GM21737 (cell line): ENCODE data around the gene ARHGAP6.

ENCODE experiments used
- ATAC-seq: cut with Tn5 transposase; IDR thresholded peaks from one replicate; pipeline ENCODE4 v1.9.1; 2021; ENCODE audit warnings: mild to moderate bottlenecking, moderate library complexity; ENCODE audit not compliant: unreplicated experiment

The ARHGAP6 gene, protein sequence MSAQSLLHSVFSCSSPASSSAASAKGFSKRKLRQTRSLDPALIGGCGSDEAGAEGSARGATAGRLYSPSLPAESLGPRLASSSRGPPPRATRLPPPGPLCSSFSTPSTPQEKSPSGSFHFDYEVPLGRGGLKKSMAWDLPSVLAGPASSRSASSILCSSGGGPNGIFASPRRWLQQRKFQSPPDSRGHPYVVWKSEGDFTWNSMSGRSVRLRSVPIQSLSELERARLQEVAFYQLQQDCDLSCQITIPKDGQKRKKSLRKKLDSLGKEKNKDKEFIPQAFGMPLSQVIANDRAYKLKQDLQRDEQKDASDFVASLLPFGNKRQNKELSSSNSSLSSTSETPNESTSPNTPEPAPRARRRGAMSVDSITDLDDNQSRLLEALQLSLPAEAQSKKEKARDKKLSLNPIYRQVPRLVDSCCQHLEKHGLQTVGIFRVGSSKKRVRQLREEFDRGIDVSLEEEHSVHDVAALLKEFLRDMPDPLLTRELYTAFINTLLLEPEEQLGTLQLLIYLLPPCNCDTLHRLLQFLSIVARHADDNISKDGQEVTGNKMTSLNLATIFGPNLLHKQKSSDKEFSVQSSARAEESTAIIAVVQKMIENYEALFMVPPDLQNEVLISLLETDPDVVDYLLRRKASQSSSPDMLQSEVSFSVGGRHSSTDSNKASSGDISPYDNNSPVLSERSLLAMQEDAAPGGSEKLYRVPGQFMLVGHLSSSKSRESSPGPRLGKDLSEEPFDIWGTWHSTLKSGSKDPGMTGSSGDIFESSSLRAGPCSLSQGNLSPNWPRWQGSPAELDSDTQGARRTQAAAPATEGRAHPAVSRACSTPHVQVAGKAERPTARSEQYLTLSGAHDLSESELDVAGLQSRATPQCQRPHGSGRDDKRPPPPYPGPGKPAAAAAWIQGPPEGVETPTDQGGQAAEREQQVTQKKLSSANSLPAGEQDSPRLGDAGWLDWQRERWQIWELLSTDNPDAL (N-terminal part only)

DNA sequence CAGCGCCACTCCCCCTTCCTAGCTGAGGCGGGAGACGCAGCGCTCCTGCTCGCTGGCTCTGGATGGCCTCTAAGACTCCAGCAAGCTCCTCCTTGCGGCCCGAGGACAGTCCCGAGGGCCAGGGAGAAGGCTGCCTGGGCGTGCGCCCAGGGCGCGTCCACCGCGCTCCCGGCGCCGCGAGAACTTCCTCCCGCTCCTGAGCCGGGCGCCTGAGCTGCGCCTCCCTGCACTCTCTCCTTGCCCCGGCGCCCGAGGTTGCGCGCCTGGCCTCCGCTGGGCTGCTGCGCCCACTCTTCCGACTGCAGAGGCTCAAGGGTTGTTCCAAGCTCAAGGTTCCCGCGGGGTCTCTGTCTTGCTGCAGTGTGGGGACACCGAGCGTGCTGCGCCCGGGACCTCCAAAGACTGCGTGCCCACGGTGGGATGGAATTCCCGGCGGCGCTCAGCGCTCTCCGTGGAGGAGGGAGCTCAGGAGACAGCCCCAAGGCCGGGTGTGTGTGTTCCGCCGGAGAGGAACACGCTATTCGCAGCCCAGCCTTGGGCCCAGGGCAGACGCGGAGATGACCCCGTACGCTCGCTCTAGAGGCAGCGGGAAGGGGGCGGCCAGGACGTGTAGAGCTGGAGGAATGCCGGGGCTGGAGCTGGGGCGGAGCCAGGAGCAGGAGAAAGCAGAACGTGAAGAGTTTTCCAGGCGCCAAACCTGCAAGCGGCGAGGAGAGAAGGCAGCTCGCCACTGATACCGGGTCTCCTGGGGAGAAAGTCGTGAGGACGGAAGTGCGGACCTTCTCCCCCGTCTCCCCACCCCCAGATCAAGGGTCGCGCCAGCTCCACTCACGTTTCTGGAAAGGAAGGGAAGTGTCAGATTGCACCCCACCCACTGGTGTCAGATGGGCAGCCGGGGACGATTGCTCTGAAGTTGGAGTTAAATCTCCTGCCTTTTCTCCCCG lies at the start of gene ARHGAP6:
ARHGAP6 (minus strand) TSS at position 753 of the 944 bp plus-strand sequence. CDS start 1,092 bp downstream, outside the sequence.
- no peak for ATAC-seq

DNA sequence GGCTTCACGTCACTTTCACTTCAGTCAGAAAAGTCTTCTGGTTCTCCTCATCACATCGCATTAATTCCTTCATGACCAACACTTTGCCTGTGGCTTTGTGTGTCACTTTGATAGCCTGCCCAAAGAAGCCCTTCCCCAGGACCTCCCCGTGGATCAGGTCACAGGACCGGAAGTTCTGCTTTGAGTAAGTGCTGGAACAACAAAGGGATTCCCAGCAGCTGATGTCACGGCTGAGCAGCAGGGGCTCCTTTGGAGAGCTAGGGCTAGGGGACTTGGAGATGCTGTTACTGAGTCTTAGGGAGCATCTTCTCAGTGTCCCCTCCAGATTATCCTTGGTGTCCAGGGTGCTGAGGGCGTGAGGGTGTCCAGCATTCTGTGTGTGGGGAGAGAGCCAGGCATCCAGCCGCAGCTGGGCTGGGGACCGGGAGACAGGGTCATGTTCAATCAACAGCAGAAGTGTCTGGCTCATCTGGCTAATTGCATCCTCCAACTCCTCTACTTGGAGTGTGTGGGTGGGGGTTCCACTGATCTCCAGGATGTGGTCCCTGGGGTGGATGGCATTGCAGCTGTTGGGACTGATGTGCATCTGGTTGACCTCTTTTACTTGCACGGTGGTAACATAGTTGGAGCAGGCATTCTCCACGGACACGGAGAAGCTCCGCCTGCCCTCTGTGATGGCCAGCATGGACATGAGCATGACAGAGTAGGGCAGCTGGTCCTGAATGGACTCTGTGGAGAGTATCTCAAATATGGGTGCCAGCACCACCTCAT lies 39.2 kb upstream of the ARHGAP6 start:
- ATAC-seq: no peak

DNA sequence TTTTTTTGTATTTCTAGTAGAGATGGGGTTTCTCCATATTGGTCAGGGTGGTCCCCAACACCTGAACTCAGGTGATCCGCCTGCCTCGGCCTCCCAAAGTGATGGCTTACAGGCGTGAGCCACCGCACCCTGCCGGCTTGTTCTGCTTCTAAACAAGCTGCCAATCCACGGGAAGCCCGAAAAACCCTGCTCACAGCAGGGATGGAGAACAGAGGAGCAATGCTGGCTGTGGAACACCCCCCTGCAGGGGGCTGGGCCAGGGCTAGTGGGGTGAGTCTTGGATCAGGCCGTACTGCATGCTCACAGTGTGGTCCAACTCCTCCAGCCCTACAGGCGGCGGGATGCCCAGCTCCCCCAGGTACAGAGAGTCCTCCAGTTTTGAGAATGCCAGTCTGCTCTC lies 38.1 kb upstream of the ARHGAP6 start:
- ATAC-seq: no peak

DNA sequence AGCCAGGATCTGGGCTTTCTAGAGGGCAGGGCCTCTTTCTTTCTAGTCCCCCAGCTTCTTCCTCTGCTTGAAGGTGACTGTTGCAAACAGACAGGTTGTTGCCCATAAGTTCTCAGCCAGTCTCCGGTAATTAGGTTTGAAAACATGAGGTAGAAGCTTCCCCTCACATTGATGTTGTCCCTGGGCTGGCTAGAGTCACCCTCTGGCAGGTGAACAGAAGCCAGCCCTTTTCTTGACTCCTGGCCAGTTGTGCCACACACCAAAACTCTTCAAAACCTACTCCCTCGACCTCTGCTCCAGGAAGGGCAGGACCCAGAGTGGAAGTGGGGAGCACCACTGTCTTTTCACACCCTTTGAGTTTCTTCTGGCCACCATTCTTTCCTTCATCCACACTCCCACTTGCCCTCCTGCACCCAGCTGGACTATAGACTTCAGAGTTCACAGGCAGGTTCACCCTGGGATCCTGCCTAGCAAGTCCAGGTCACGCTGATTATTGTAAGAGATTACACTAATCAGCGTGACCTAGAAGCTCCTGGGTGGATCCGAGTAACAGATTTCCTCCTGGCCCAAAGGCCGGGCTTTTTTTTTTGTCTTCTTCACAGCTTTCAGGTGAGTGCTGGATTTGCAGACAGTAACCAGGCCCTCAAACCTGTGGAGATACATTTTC lies 37.4 kb upstream of the ARHGAP6 start:
- ATAC-seq: no peak

DNA sequence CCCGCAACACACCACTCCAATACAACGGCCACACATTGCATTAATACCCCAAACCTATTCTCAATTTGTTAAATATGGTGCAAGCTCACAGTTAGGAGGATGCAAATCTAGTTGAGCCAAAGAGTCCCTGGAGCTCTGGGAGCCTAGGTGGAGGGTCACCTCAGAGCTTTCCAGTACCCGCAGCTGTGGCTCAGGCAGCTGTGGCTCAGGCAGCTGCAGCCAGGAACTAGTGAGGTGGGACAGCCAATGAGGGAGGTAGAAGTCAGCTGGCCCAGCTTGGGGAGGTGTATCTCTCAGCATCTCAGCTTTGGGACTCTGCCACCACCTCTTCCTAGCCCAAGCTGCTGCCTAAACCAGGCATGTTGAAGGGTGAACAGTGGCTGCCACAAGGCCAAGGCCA lies 36.7 kb upstream of the ARHGAP6 start:
- no peak for ATAC-seq

DNA sequence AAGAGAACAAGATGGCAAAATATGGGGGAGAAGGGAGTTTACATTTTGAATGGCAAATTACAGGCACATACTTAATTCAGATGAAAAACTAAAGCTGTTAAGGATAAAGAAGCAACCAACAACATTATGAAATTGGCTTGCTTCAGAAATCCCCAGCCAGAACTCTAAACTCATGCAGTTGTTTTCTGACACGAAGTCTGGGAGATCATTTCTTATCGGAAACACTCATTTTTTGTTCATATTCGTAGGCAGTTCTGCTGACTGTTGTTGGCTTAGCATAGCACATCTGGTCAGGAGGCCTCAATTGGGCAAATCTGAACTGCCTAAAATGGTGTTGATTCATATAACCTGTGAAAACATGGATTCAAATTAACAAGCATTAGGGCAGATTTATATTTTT lies 33.0 kb upstream of the ARHGAP6 start:
- no peak for ATAC-seq

DNA sequence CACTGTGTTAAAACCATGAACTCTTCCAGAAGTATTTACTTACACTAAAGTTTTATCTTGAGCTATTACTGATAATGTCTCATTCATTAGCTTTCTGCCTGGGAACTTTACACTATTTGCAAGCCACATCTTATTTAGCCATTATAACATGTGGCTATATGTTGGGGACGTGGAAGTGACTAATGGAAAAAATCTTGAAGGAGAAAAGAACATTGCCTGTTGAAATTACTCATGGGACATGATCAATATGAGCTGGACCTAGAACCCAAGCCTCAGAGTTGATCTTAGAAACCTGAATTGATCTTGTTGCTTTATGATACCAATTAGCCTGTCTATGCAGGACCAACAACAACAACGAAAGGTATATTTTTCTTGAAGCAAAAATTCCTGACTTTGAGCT lies 22.5 kb upstream of the ARHGAP6 start:
- ATAC-seq: no peak

DNA sequence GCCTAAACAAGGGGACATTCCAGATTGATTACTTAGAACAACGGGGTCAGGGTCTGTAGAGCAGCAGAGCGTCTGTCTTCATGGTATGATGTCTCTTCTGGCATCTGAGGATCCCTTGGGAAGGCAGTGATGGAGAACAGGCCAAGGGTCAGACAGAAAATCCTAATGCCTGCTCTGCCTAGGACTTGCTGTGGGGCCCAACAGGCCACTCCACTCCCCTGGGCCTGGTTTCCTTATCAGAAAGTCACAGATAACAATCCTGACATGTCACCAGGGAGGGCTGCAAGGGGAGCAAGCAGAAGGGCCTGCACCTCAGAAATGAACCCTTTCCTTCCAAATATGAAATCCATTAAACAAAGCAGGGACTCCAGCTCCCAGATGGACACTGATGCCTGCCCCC lies 21.4 kb upstream of the ARHGAP6 start:
- no peak for ATAC-seq

DNA sequence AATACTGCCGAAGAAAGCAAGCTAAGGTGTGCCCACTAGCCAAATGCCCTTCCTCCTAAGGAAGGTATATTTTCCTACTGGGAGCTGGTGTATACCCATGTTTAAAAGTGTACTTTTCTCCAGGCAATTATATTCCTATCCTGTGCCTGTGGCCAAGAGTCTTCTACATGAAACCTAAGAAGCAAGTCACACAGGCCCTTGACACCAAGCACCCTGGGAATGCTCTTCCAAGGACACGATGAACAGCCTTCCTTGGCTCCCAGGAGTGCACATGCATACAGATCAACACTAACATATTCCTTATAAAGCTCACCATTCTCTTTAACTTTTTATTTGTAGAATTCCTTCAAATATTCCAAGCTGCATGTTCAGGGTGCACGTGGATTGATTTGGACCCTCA lies 17.3 kb upstream of the ARHGAP6 start:
- ATAC-seq: no peak

DNA sequence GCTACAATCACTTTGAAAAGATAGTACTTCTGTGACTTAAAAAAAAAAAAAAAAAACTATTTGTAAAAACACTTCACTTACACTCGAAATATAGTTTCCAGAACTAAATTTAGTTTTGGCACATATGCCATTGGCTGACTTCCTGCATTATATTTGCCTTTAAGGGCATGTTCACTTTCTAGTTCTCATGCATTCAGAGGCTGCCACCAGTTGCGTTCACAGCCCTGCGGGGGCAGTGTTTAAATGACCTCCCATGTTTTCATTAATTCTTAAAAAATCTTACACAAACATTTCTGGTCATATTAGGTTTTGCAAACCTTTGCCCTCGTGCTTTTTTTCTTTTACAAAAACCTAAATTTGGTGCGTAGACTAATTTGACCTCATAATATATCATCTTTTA lies 12.4 kb upstream of the ARHGAP6 start:
- no peak for ATAC-seq

DNA sequence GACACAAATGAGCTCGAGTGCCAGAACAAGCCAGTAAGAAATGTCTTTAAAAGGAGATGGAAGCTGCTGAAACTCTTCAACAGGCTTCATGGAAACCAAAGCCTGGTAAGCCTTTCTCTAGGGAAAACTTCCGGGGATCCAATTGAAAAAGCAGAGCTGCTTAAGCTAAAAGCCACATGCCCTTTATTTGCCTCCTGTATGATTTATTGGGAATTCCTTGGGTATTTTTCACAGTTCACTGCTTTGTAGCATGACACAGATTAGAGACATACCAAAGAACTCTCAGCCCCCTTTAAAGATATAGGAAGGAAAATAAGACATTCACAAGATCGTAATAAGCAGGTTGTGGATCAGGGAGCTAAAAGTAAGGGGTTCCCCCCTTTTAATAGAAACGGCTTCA lies 6.5 kb upstream of the ARHGAP6 start:
- ATAC-seq: no peak

DNA sequence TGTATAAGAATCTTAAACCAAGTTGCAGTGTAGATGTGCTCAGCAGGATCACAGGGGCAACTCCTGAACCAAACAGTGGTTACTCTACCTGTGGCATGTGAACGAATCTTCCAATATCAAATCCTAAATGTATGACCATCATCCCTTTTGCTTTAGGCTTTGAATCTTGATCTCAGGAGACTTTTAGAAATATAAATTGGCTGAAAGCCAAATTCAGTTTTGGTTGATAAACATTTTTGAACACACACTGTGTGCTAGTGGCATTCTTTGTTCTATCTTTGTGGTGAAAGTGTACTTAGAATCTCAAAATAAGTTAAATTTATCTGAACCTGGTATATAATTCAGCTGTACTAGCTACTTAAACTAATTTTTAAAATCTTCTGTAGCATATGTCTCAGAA lies 4.6 kb upstream of the ARHGAP6 start:
- no peak for ATAC-seq

DNA sequence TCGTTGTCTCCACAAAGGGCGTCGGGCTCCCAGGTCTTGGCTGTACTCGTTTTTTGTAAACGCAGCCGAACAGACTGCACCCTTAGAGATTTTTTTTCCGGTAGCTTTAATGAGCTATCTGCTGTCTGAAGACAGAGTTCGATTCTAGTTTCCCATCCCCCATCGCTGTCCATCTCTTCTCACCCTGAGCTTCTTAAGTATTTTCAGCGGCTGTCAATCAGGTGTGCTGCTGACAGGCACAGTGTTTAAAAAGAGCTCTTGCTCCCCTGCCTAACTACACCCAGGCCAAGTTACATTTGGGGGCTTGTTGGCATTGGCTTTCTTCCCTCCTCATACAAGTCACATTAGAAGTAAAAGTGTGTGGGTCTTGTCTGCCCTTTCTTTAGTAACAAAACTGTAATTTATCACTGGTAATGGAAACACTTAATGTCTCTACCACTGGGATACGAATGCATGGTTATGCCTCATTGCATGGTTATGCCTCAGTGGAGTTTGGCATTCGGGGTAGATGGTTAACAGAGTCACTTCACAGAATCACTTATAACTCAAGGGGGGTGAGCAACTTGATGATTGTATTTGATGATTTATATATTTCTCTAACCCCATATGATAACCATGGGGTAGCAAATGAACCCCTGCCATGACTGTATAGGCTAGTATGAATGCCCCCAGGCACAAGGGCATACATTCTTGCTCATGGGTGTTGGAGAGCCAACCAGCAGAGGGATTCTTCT lies 1.4 kb upstream of the ARHGAP6 start:
- ATAC-seq: no peak

DNA sequence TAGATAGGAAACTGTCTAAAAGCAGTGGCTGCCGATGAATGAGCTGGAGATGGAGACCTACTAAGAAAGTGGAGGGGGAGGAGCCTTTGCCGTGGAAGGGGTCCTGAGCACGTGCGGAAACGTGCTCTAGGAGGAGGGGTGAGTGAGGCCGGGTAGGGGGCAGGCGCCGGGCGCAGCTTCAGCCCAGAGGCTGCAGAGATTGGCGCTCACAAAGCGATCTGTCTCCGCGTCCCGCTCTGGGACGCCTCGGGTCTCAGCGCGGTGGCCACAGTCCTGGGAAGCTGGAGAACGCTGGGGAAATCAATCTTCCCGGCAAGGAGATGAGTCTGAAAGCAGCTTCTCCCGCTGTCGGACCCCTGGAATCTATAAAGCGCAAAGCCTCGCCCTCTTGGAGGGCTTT lies 444 bp upstream of the ARHGAP6 start:
- no peak for ATAC-seq

DNA sequence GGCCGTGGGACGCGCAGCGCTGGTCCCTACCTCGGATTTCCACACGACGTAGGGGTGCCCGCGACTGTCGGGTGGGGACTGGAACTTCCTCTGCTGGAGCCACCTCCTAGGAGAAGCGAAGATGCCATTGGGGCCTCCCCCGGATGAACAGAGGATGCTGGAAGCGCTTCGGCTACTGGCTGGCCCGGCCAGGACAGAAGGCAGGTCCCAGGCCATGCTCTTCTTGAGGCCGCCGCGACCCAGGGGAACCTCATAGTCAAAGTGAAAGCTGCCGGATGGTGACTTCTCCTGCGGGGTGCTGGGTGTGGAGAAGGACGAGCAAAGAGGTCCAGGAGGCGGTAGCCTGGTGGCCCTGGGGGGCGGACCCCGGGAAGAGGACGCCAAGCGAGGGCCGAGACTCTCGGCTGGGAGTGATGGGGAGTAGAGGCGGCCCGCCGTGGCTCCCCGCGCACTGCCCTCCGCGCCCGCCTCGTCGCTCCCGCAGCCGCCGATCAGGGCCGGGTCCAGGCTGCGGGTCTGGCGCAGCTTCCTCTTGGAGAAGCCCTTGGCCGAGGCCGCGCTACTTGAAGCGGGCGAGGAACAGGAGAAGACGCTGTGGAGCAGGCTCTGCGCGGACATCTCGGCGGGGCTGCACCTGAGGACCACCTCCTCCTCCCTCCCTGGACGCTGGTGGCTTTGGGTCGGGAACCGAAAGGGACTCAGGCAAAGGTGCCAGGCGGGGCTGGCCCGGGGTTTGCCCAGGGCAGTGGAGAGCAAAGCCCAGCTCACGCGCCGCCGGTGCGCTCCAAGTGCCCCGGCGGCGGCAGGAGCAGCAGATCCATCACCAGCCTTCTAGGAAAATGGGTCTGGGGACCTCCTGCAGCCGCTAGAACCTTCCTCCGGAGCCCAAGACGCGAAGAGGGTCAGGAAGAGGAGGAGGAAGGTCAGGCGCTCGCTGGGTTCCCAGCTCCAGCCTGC lies 1.2 kb downstream of the ARHGAP6 start:
- ATAC-seq: no peak

DNA sequence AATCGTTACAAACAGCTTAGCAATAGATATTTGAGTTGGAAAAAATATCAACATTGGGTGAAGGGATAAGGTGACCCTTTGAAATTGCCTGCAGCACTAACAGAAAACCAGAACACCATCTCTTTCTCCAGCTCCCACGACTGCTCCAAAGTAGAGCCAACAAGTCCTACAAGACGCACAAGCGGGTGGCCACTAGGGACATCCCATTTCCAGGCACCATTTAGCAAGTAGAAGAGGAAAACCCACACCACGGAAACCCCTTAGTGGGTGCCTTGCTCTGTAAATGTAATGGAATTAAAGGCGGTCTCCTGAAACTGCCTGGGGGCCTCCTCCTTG lies 1.9 kb downstream of the ARHGAP6 start:
- ATAC-seq: no peak

DNA sequence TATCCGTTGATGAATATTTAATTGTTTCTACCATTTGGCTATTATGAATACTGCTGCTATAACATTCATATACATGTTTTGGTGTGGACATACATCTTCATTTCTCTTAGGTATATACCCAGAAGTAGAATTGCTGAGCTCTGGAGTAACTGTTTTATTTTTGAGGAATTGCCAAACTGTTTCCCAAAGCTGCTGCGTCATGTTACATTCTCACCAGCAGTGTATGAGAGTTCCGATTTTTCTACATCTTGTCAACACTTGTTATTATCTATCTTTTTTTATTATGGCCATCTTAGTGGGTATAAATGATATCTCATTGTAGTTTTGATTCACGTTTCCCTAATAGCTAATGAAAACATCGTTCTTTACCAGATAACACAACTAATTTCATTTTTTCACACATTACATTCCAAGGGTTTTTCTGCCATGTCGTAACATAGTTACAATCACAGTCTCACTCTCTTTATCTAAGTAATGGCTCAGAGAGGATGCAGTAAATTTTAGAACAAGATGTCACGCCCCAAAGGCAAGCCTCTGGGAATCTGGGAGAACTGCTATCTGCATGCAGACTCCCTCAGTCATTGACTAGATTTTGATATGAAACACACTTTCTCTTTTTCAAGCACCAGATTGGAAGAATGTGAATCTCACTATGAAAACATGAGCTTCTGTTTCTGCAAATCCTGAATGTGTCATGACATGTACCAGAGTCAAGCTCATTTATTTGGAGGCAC lies 10.3 kb downstream of the ARHGAP6 start:
- no peak for ATAC-seq
